ENCODE results near the gene PGF.

The PGF gene

DNA sequence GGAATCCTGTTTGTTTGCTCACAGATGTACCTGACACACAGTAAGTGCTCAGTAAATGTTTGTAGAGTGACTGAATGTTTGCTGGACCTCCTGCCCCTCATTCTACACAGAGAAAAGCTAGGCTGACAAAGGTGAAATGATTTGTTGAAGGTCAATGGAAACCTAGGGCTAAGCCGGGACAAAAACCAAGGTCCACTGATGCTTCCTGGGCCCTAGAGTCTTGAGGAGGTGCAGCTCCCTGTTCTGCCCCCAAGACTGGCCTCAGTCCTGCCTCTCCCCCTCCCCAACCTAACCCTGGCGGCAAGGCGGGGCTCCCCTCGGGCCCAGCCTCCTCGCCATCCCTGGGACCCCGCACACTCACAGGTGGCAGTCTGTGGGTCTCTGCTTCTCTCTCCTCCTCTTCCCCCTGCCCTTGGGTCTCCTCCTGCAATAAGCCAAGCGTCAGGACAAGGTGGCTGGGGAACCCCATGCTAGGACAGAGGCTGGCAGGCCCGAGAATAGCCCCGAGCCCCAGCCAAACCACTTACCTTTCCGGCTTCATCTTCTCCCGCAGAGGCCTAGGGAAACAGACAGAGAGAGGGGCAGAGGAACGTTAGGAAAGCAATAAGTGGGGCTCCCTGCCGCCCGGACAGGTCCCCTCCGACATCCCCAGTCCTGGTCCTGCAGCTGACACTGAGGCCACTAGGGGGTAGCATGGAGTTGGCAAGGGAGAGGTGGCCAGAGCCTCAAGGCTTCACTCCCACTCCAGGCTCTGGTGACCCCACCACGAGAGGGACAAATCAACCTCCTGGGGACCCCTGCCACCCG is 9.3 kb downstream of the PGF start:
- Histone ChIP-seq H3K4me3 (ENCODE audit: low read length) (no peak overlapping the region), H3K27me3 (ENCODE audit: control insufficient read depth, insufficient read depth, low read length) (no peaks in the 10 kb centered on the region), H3K4me2 (ENCODE audit: low read length) (no peak overlapping the region), H3K4me1 (ENCODE audit: control insufficient read depth, insufficient read depth, low read length) (peaks cover 33% of the 10 kb centered on the region), H3K9ac (ENCODE audit: low read depth, low read length) (no peak overlapping the region), H3K36me3 (ENCODE audit: insufficient read depth, low read length) (peaks cover 50% of the 10 kb centered on the region), H3K9me3 (replicated peaks; ENCODE audit: low read length) (no peaks in the 10 kb centered on the region)

- H3K9me3 ChIP-seq (replicated peaks; ENCODE audit: low read length) = no peaks in the 10 kb centered on the region
- H3K27me3 ChIP-seq (ENCODE audit: control insufficient read depth, insufficient read depth, low read length) = no peaks in the 10 kb centered on the region
- no peak overlapping the region for H3K9ac ChIP-seq (ENCODE audit: low read depth, low read length)
- H3K36me3 ChIP-seq (ENCODE audit: insufficient read depth, low read length) = peaks cover 44% of the 10 kb centered on the region
- H3K4me2 ChIP-seq (ENCODE audit: low read length) = no peak overlapping the region
- peaks cover 35% of the 10 kb centered on the region for H3K4me1 ChIP-seq (ENCODE audit: control insufficient read depth, insufficient read depth, low read length)
- no peak overlapping the region for H3K4me3 ChIP-seq (ENCODE audit: low read length)
Measured at GRCh38 chr14:74945261-74945851, 10.0 kb downstream of the PGF start.

DNA sequence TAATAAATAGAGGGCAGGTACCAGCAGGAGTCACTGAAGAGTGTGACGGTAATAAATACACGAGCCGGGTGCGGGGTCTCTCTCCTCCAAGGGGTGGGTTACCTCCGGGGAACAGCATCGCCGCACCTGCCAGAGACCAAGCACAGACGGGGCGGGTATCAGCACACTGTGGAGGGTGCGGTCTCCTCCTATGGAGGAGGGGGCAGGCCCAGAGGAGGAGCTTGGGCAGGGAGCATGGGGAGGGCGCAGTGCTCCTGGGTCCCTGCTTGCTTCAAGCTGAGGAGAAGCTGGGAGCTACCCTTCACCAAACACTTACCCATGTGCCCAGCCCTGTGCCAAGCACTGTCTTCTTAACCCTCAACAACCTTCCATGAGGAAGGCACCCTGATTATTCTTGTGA is 12.8 kb downstream of the PGF start:
- peak overlapping the region; percentile 16 for H3K9ac ChIP-seq (ENCODE audit: low read depth, low read length)
- peaks cover 51% of the 10 kb centered on the region for H3K4me1 ChIP-seq (ENCODE audit: control insufficient read depth, insufficient read depth, low read length)
- H3K27me3 ChIP-seq (ENCODE audit: control insufficient read depth, insufficient read depth, low read length) = no peaks in the 10 kb centered on the region
- no peaks in the 10 kb centered on the region for H3K9me3 ChIP-seq (replicated peaks; ENCODE audit: low read length)
- no peak overlapping the region for H3K4me3 ChIP-seq (ENCODE audit: low read length)
- peaks cover 23% of the 10 kb centered on the region for H3K36me3 ChIP-seq (ENCODE audit: insufficient read depth, low read length)
- no peak overlapping the region for H3K4me2 ChIP-seq (ENCODE audit: low read length)

DNA sequence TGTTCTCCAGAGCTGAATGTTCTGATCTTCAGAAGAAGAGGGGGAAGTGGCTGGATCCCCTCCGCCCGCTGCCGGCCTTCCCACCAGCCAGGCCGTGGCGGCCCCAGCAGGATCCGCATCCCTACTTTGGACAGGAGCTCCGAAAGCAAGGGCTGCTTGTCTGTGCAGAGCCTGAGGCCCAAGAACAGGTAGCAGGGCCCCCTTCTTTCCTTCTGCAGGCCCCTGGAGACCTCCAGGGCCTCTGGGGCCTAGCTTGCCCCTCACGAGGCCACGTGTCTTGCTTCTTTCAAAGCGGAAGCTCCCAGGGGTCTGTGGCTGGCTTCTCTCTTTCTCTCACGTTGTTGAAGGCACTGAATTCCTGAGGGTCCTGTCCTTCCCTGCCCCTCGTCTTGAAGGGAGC is 13.2 kb downstream of the PGF start:
- Histone ChIP-seq H3K36me3 (ENCODE audit: insufficient read depth, low read length) (peaks cover 19% of the 10 kb centered on the region), H3K4me2 (ENCODE audit: low read length) (peak overlapping the region; percentile 0), H3K9me3 (replicated peaks; ENCODE audit: low read length) (no peaks in the 10 kb centered on the region), H3K4me3 (ENCODE audit: low read length) (peak overlapping the region; percentile 11), H3K27me3 (ENCODE audit: control insufficient read depth, insufficient read depth, low read length) (no peaks in the 10 kb centered on the region), H3K9ac (ENCODE audit: low read depth, low read length) (peak overlapping the region; percentile 16), H3K4me1 (ENCODE audit: control insufficient read depth, insufficient read depth, low read length) (peaks cover 50% of the 10 kb centered on the region)

DNA sequence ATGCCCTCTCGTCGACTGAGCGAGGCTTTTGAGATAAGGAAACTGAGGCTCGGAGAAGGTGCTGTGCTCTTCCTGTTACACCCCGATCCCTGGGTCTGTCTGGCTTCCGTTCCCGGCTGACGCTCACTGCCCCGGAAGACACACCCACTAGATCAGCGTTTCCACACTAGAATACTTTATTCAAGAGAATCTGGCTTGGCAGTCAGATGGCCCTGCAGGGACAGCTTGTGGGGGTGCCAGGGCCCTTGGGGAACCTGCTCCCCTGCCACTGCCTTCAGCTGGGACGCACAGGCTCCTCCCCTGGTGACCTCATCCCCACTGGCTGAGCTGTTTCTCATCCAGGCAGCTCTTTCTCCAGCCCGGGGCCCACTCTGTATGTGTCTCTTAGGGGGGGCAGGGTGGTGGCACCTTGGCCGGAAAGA is 13.7 kb downstream of the PGF start:
- no peaks in the 10 kb centered on the region for H3K9me3 ChIP-seq (replicated peaks; ENCODE audit: low read length)
- peak overlapping the region; percentile 11 for H3K4me3 ChIP-seq (ENCODE audit: low read length)
- H3K27me3 ChIP-seq (ENCODE audit: control insufficient read depth, insufficient read depth, low read length) = no peaks in the 10 kb centered on the region
- H3K9ac ChIP-seq (ENCODE audit: low read depth, low read length) = peak overlapping the region; percentile 16
- H3K36me3 ChIP-seq (ENCODE audit: insufficient read depth, low read length) = peaks cover 14% of the 10 kb centered on the region
- H3K4me1 ChIP-seq (ENCODE audit: control insufficient read depth, insufficient read depth, low read length) = peaks cover 45% of the 10 kb centered on the region
- H3K4me2 ChIP-seq (ENCODE audit: low read length) = peak overlapping the region; percentile 0

- no peak overlapping the region for H3K4me2 ChIP-seq (ENCODE audit: low read length)
- H3K9me3 ChIP-seq (replicated peaks; ENCODE audit: low read length) = no peaks in the 10 kb centered on the region
- peaks cover 13% of the 10 kb centered on the region for H3K36me3 ChIP-seq (ENCODE audit: insufficient read depth, low read length)
- H3K4me1 ChIP-seq (ENCODE audit: control insufficient read depth, insufficient read depth, low read length) = peaks cover 42% of the 10 kb centered on the region
- no peaks in the 10 kb centered on the region for H3K27me3 ChIP-seq (ENCODE audit: control insufficient read depth, insufficient read depth, low read length)
- H3K9ac ChIP-seq (ENCODE audit: low read depth, low read length) = peak overlapping the region; percentile 18
- no peak overlapping the region for H3K4me3 ChIP-seq (ENCODE audit: low read length)
Measured at GRCh38 chr14:74940956-74941565, 14.3 kb downstream of the PGF start.

DNA sequence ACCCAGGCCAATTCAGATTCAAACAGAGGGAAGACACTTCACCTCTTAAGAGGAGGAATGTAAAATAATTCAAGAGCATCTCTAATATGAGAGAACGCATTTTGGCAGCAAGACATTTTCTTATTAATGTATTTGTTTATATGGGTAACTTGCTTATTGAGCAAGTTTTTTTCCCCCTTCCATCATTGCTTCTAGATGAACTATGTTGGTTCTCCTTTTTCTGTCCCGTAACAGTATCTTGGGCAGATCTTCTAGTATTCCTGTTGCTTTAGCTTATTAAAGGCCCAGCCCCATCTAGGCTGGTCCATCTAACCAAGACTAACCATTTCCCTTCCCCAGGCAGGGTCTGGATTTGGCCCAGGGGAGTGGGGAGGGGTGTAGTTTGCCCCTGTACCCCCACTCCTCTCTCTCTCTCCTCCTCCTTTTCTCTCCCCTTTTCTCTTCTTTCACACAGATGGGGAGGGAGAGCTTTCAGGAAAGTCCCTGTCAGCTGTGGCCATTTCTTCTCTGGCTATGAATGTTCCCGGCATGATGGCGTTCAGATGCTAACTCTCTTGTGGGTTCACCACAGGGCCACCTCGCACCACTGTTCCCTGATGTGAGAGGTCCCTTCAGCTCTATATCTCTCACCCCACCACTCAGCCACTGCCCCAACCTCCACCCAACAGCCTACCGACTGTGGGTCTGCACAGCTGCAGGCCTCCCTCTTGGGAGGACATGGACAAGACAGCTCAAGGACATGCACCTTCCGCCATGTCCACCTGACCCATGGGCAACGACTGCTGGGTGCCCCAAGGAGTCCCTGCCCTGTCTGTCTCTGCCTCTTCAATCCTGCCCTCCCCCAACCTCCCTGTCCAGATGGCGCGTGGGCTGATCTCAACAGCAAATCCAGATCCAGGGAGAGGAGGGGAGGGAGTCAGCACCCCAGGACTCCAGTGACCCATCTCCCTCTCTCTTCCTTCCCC is 16.6 kb downstream of the PGF start:
- Histone ChIP-seq H3K9me3 (replicated peaks; ENCODE audit: low read length) (no peaks in the 10 kb centered on the region), H3K27me3 (ENCODE audit: control insufficient read depth, insufficient read depth, low read length) (no peaks in the 10 kb centered on the region), H3K4me1 (ENCODE audit: control insufficient read depth, insufficient read depth, low read length) (peaks cover 57% of the 10 kb centered on the region), H3K36me3 (ENCODE audit: insufficient read depth, low read length) (peaks cover 13% of the 10 kb centered on the region), H3K4me3 (ENCODE audit: low read length) (peak overlapping the region; percentile 8), H3K9ac (ENCODE audit: low read depth, low read length) (peak overlapping the region; percentile 62), H3K4me2 (ENCODE audit: low read length) (no peak overlapping the region)

- Histone ChIP-seq H3K9me3 (replicated peaks; ENCODE audit: low read length) (no peaks in the 10 kb centered on the region), H3K4me1 (ENCODE audit: control insufficient read depth, insufficient read depth, low read length) (peaks cover 58% of the 10 kb centered on the region), H3K4me2 (ENCODE audit: low read length) (no peak overlapping the region), H3K27me3 (ENCODE audit: control insufficient read depth, insufficient read depth, low read length) (no peaks in the 10 kb centered on the region), H3K4me3 (ENCODE audit: low read length) (no peak overlapping the region), H3K9ac (ENCODE audit: low read depth, low read length) (no peak overlapping the region), H3K36me3 (ENCODE audit: insufficient read depth, low read length) (peaks cover 5% of the 10 kb centered on the region)
Measured at GRCh38 chr14:74937171-74937570, 18.2 kb downstream of the PGF start.

- Histone ChIP-seq H3K27me3 (ENCODE audit: control insufficient read depth, insufficient read depth, low read length) (no peaks in the 10 kb centered on the region), H3K9ac (ENCODE audit: low read depth, low read length) (no peak overlapping the region), H3K4me1 (ENCODE audit: control insufficient read depth, insufficient read depth, low read length) (peaks cover 54% of the 10 kb centered on the region), H3K9me3 (replicated peaks; ENCODE audit: low read length) (no peaks in the 10 kb centered on the region), H3K36me3 (ENCODE audit: insufficient read depth, low read length) (peaks cover 5% of the 10 kb centered on the region), H3K4me3 (ENCODE audit: low read length) (no peak overlapping the region), H3K4me2 (ENCODE audit: low read length) (no peak overlapping the region)
Measured at GRCh38 chr14:74936731-74937130, 18.7 kb downstream of the PGF start.

DNA sequence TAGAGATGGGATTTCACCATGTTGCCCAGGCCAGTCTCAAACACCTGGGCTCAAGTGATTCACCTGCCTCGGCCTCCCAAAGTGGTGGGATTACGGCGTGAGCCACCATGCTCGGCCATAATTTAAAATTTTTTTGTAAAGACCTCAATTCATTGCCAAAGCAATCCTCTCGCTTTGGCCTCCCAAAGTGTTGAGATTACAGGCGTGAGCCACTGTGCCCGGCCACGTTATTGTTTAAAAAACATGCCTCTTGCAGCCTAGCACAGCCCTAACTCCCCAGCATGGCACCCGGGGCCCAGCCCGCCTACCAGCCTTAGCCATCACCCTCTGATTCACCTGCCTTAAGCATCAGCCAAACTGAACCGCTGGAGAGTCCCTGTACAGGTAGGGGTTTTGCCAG is 19.2 kb downstream of the PGF start:
- Histone ChIP-seq H3K4me1 (ENCODE audit: control insufficient read depth, insufficient read depth, low read length) (peaks cover 48% of the 10 kb centered on the region), H3K4me3 (ENCODE audit: low read length) (no peak overlapping the region), H3K36me3 (ENCODE audit: insufficient read depth, low read length) (peaks cover 1% of the 10 kb centered on the region), H3K9me3 (replicated peaks; ENCODE audit: low read length) (no peaks in the 10 kb centered on the region), H3K27me3 (ENCODE audit: control insufficient read depth, insufficient read depth, low read length) (no peaks in the 10 kb centered on the region), H3K9ac (ENCODE audit: low read depth, low read length) (no peak overlapping the region), H3K4me2 (ENCODE audit: low read length) (no peak overlapping the region)

GRCh38 chr14:74935360-74935680 is 20.1 kb downstream of the PGF start:
- H3K4me1 ChIP-seq (ENCODE audit: control insufficient read depth, insufficient read depth, low read length) = peaks cover 41% of the 10 kb centered on the region

More at GRCh38 chr14:74935360-74935680, 20.1 kb downstream of the PGF start:
- no peak overlapping the region for H3K9ac ChIP-seq (ENCODE audit: low read depth, low read length)
- no peaks in the 10 kb centered on the region for H3K36me3 ChIP-seq (ENCODE audit: insufficient read depth, low read length)
- no peak overlapping the region for H3K4me3 ChIP-seq (ENCODE audit: low read length)
- no peaks in the 10 kb centered on the region for H3K9me3 ChIP-seq (replicated peaks; ENCODE audit: low read length)
- H3K27me3 ChIP-seq (ENCODE audit: control insufficient read depth, insufficient read depth, low read length) = no peaks in the 10 kb centered on the region
- no peak overlapping the region for H3K4me2 ChIP-seq (ENCODE audit: low read length)

Measured in skeletal muscle satellite cell (primary cell).